ENCODE results near the gene RBM28. TPM values are rescaled to one million over a fixed set of nuclear protein-coding genes. Genes with fewer than 3 reads are reported as not detected.

The RBM28 gene
- polyA plus RNA-seq, 1 donor (not counting 4 experiments of a cell fraction or from before 2014, with no cell fraction given), result 36.4 TPM

GRCh38 chr7:128374041-128374440 lies 30.3 kb upstream of the RBM28 start:
- Histone ChIP-seq H4K20me1 (ENCODE audit: control insufficient read depth, extremely low read depth, insufficient read depth, low read length) (no peaks in the 10 kb centered on the region), H3K9me3 (ENCODE audit: control insufficient read depth, low read depth, low read length) (no peaks in the 10 kb centered on the region), H3K79me2 (ENCODE audit: control insufficient read depth, insufficient read depth, low read length) (no peaks in the 10 kb centered on the region), H3K9ac (ENCODE audit: control insufficient read depth, extremely low read depth, insufficient read depth, low read length) (no peak overlapping the region), H2AFZ (ENCODE audit: control insufficient read depth, low read length) (no peak overlapping the region), H3K4me2 (ENCODE audit: control insufficient read depth, extremely low read depth, insufficient read depth, low read depth, low read length) (no peak overlapping the region), H3K27ac (ENCODE audit: control insufficient read depth, insufficient read depth, low read length) (no peak overlapping the region), H3K4me1 (ENCODE audit: control insufficient read depth, extremely low read depth, insufficient read depth, low read length) (no peaks in the 10 kb centered on the region), H3K36me3 (ENCODE audit: control insufficient read depth in 2 of 2, extremely low read depth in 1 of 2, insufficient read depth in 2 of 2, low read length in 2 of 2) (no peaks in the 10 kb centered on the region), H3K9me1 (ENCODE audit: control insufficient read depth, extremely low read depth, insufficient read depth, low read length) (no peaks in the 10 kb centered on the region), H3K4me3 (ENCODE audit: control insufficient read depth in 2 of 3, extremely low read depth in 1 of 3, insufficient read depth in 2 of 3, low read depth in 1 of 3, low read length in 3 of 3) (no peak overlapping the region), H3K27me3 (ENCODE audit: control insufficient read depth, extremely low read depth, insufficient read depth, low read length) (no peaks in the 10 kb centered on the region)
- no peak for FAIRE-seq
- DNase-seq (ENCODE audit: low read depth, low spot score), result no peak
- dilution Hi-C loops (cut with MboI; ENCODE audit: extremely low pct_ligation_motif_present, low sequenced_read_pairs), result no loop called here
- TF ChIP-seq CTCF (optimal IDR thresholded peaks at IDR 0.05 in 1 of 3, IDR thresholded peaks at IDR 0.05 in 1 of 3, conservative IDR thresholded peaks at IDR 0.05 in 1 of 3; ENCODE audit: extremely low read depth in 1 of 3, insufficient read depth in 2 of 3, low read length in 3 of 3) (no peak), EZH2 (IDR thresholded peaks at IDR 0.05; ENCODE audit: low read length) (no peak)

GRCh38 chr7:128373606-128374005 lies 29.9 kb upstream of the RBM28 start:
- H3K27me3 ChIP-seq (ENCODE audit: control insufficient read depth, extremely low read depth, insufficient read depth, low read length), result no peaks in the 10 kb centered on the region
- no peaks in the 10 kb centered on the region for H3K9me3 ChIP-seq (ENCODE audit: control insufficient read depth, low read depth, low read length)
- no peaks in the 10 kb centered on the region for H3K79me2 ChIP-seq (ENCODE audit: control insufficient read depth, insufficient read depth, low read length)
- DNase-seq (ENCODE audit: low read depth, low spot score) (no peak), FAIRE-seq (no peak)
- no peak overlapping the region for H3K27ac ChIP-seq (ENCODE audit: control insufficient read depth, insufficient read depth, low read length)
- H3K4me2 ChIP-seq (ENCODE audit: control insufficient read depth, extremely low read depth, insufficient read depth, low read depth, low read length), result no peak overlapping the region
- H3K9ac ChIP-seq (ENCODE audit: control insufficient read depth, extremely low read depth, insufficient read depth, low read length), result no peak overlapping the region
- no peaks in the 10 kb centered on the region for H4K20me1 ChIP-seq (ENCODE audit: control insufficient read depth, extremely low read depth, insufficient read depth, low read length)
- H3K9me1 ChIP-seq (ENCODE audit: control insufficient read depth, extremely low read depth, insufficient read depth, low read length), result no peaks in the 10 kb centered on the region
- no peak overlapping the region for H2AFZ ChIP-seq (ENCODE audit: control insufficient read depth, low read length)
- dilution Hi-C loops (cut with MboI; ENCODE audit: extremely low pct_ligation_motif_present, low sequenced_read_pairs), result no loop called here
- no peaks in the 10 kb centered on the region for H3K36me3 ChIP-seq (ENCODE audit: control insufficient read depth in 2 of 2, extremely low read depth in 1 of 2, insufficient read depth in 2 of 2, low read length in 2 of 2)
- no peak overlapping the region for H3K4me3 ChIP-seq (ENCODE audit: control insufficient read depth in 2 of 3, extremely low read depth in 1 of 3, insufficient read depth in 2 of 3, low read depth in 1 of 3, low read length in 3 of 3)
- no peaks in the 10 kb centered on the region for H3K4me1 ChIP-seq (ENCODE audit: control insufficient read depth, extremely low read depth, insufficient read depth, low read length)
- TF ChIP-seq CTCF (optimal IDR thresholded peaks at IDR 0.05 in 1 of 3, IDR thresholded peaks at IDR 0.05 in 1 of 3, conservative IDR thresholded peaks at IDR 0.05 in 1 of 3; ENCODE audit: extremely low read depth in 1 of 3, insufficient read depth in 2 of 3, low read length in 3 of 3), result no peak
- TF ChIP-seq EZH2 (IDR thresholded peaks at IDR 0.05; ENCODE audit: low read length), result no peak

All from keratinocyte (primary cell).